WI38 (cell line): ENCODE measurements around the gene CSH1.
"Not testable (repeated sequence)": the region's sequence is repeated elsewhere in the genome, so short reads cannot be mapped to it uniquely, and the experiment has no call there.

Experiments used
- H3K4me3 ChIP-seq: 2 replicates; pipeline ENCODE4 v1.5.1; 2011; ENCODE audit warnings: low read depth, mild to moderate bottlenecking, control low read depth, low read length
- CTCF ChIP-seq: IDR thresholded peaks from 2 replicates; pipeline ENCODE4 v1.5.1; 2012; ENCODE audit warnings: low read depth, mild to moderate bottlenecking, control low read depth, low read length

CSH1 gene

DNA sequence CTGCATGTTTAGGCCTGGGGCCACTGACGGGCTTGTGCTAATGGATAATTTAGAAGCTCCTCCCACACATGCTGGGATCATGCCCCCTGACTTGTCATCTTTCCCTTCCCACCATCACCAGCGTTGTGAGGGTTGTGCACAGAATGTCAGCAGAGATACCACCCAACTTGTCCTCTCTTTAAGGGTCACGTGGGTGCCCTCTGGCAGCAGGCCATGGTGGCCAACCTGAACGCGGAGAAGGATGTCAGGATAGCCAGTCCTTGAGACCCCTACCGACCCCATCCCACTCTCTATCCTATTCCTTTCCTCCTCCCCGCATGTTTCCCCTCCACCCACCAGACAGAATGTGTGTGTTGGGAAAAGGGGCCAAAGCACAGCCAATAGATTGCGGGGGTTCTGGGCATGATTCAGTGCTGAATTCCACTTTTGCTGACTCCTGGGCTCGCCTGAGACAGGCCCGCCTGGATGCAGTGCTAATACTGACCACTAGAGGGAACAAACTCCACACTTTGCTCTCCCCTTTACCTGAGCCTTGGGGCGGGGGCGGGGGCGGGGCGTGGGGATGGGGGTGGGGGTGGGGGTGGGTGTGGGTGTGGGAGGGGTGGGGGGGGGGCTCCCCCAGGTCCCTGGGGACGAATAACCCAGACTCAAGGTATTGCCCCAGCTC lies 14.3 kb downstream of the CSH1 start, which contains the start of gene GH2:
Gene GH2, minus strand, starts transcription at position 10 of the 667 bp plus-strand sequence. CDS start 143 bp downstream, outside the sequence.
- no peak within 1 kb of the TSS for H3K4me3 ChIP-seq
- TF ChIP-seq CTCF, result peak; percentile 68

DNA sequence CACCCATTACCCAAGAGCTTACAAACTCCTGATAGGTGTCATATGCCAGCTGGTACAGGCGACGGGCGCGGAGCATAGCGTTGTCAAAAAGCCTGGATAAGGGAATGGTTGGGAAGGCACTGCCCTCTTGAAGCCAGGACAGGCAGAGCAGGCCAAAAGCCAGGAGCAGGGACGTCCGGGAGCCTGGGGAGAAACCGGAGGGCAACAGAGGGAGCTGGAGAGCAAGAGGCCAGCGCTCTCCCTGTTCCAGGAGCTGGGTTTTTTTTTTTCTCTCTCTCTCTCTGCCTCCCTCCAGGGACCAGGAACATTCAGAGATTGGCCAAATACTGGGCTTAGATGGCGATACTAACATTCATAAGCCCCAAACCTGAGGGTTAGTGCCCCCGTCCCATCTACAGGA lies 15.0 kb downstream of the CSH1 start:
- not testable (repeated sequence) for H3K4me3 ChIP-seq

GRCh38 chr17:63880706-63881105 lies 15.7 kb downstream of the CSH1 start:
- no peak overlapping the region for H3K4me3 ChIP-seq
- no peak for TF ChIP-seq CTCF

DNA sequence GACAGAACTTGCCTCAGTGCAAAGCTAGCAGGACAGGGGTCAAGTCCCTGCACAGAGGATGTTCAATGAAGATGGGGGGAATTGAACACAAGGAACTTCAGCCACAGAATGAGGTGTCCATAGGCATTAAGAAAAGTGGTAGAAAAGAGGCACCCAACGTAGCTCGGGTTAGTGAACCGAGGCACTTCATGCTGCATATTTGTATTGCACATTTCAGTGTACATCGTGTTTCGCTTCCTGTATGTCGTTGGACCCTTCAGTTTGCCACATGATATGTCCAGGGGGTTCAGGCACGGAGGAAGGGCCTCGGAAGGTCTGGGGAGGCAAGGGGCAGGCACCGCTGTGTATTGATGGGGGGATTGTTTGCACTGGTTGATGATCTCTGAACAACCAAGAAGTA lies 18.0 kb downstream of the CSH1 start:
- H3K4me3 ChIP-seq, result not testable (repeated sequence)

- H3K4me3 ChIP-seq, result not testable (repeated sequence)
Observed at GRCh38 chr17:63874693-63875092, 21.7 kb downstream of the CSH1 start.

GRCh38 chr17:63874061-63874626 lies 22.2 kb downstream of the CSH1 start:
- H3K4me3 ChIP-seq, result not testable (repeated sequence)

- not testable (repeated sequence) for H3K4me3 ChIP-seq
Observed at GRCh38 chr17:63873577-63873976, 22.8 kb downstream of the CSH1 start, which contains the start of gene CSH2. CSH2 (minus strand) TSS chr17:63873677; CDS start chr17:63873614, 63 bp downstream.

DNA sequence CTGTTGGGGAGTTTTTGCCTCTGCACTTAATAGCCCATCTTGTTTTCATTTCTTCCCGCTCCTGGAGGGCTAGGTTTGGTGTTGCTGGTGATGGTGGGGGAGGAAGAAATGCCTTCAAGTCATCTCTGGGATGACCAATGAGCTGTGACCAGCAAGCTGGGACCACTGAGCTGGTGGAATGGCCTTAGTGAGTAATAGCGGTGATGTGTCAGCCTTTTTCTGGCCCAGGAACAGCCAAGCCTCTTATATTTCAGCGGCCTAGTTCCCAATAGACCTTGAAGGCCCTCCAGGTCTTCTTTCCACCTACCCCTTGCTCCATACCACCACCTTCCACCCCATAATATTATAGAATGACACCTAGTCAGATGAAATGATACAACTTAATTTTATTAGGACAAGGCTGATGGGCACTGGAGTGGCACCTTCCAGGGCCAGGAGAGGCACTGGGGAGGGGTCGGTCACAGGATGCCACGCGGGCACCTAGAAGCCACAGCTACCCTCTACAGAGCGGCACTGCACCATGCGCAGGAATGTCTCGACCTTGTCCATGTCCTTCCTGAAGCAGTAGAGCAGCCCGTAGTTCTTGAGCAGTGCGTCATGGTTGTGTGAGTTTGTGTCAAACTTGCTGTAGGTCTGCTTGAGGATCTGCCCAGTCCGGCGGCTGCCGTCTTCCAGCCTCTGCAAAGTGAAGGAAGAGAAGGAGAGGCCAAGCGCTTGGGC lies 24.6 kb downstream of the CSH1 start:
- not testable (repeated sequence) for H3K4me3 ChIP-seq

DNA sequence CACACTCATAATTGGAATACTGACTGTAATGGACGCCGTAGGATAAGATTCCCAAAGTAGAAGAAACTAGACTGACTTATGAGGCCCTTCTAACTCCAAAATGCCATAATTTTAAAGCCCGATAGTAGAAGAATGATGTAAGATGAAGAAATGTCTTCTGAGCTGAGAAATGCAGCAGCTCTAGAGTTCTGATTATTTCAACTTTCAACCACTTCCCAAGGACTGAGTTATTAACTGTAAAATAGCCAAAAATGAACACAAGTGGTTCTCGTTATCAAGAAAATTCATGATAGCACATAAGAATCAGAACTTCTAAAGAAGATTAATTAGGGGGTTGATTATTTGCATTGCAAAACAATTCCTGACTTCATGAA lies 26.1 kb downstream of the CSH1 start:
- H3K4me3 ChIP-seq, result not testable (repeated sequence)

GRCh38 chr17:63869491-63870291 lies 26.7 kb downstream of the CSH1 start:
- H3K4me3 ChIP-seq, result not testable (repeated sequence)

- peak; percentile 9; the same call in 1 of the 2 replicates for TF ChIP-seq CTCF
- H3K4me3 ChIP-seq, result not testable (repeated sequence)
Observed at GRCh38 chr17:63866625-63867024, 29.7 kb downstream of the CSH1 start.
